Progenitor cell of endocrine pancreas (in vitro differentiated cells): ENCODE measurements around the gene PRKCZ. TPM values are rescaled to one million over a fixed set of nuclear protein-coding genes. Genes with fewer than 3 reads are reported as not detected.

Experiments used
- DNase-seq: peaks from one replicate; pipeline ENCODE4 v3.0.0; 2021; ENCODE audit warnings: low spot score; ENCODE audit not compliant: unreplicated experiment
- H3K27ac Mint-ChIP-seq: 2 replicates; pipeline ENCODE4 v1.8.0; 2021; ENCODE audit warnings: mild to moderate bottlenecking, moderate library complexity, mixed read lengths
- H3K27me3 Mint-ChIP-seq: 2 replicates; pipeline ENCODE4 v1.8.0; 2021; ENCODE audit warnings: mixed read lengths
- H3K36me3 Mint-ChIP-seq: 2 replicates; pipeline ENCODE4 v1.8.0; 2022; ENCODE audit warnings: mixed read lengths; ENCODE audit not compliant: insufficient read depth
- H3K4me1 Mint-ChIP-seq: 2 replicates; pipeline ENCODE4 v1.8.0; 2021; ENCODE audit warnings: low read depth, mixed read lengths
- H3K4me3 Mint-ChIP-seq: 2 replicates; pipeline ENCODE4 v1.8.0; 2021; ENCODE audit warnings: low read depth, mild to moderate bottlenecking, moderate library complexity, mixed read lengths
- H3K9me3 Mint-ChIP-seq: 2 replicates; pipeline ENCODE4 v1.8.0; 2021; ENCODE audit warnings: low read depth, mixed read lengths
- CTCF ChIP-seq: fragments of 200-600 bp; sonication (generic); IDR thresholded peaks from one replicate; pipeline ENCODE4 v1.5.0; 2021; ENCODE audit warnings: antibody characterized with exemption, mild to moderate bottlenecking; ENCODE audit not compliant: unreplicated experiment
- total RNA-seq: library from RNA; stranded (reverse); gene quantifications from 2 replicates; pipeline ENCODE4 v1.2.1, GENCODE V29; 2021

PRKCZ gene
- total RNA-seq, 1 donor from 2014 or later: 71.5 TPM

DNA sequence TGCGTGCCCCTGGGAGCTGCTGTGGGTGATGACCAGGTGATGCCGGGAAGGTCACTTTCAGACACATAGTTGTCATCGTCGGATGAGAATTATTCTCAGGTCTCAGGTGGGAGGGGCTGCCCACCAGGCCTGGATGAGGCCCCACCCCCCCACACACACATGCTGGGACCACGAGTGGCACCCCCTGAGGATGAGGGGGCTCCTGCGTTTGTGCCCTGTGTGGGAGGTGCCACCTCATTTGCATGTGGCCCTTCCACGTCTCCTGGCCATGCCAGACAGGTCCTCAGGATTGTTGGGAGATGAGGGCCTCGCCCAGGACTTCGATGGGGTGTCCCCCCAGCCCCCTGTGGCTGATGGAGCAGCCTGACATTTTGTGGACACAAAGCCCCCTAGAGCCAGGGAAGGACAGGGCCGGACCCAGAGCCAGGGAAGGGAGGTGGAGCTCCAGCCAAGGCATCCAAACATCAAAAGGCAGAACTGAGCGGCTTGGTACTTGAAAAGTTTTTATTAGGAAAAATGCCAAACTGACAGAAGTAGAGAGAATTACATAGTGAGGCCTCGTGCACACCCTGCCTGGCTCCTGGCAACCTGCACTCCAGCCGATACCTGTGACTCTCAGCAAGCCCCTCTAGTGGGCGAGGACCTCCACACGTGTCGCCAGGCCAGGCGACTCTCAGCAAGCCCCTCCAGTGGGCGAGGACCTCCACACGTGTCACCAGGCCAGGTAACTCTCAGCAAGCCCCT, 55.7 kb downstream of the PRKCZ start:
- no peak for TF ChIP-seq CTCF
- no peak overlapping the region for H3K27ac Mint-ChIP-seq
- no peak overlapping the region for H3K4me3 Mint-ChIP-seq
- H3K9me3 Mint-ChIP-seq: no peaks in the 10 kb centered on the region
- H3K27me3 Mint-ChIP-seq: no peaks in the 10 kb centered on the region
- peaks cover 7% of the 10 kb centered on the region for H3K4me1 Mint-ChIP-seq
- peaks cover 7% of the 10 kb centered on the region for H3K36me3 Mint-ChIP-seq
- DNase-seq: no peak

DNA sequence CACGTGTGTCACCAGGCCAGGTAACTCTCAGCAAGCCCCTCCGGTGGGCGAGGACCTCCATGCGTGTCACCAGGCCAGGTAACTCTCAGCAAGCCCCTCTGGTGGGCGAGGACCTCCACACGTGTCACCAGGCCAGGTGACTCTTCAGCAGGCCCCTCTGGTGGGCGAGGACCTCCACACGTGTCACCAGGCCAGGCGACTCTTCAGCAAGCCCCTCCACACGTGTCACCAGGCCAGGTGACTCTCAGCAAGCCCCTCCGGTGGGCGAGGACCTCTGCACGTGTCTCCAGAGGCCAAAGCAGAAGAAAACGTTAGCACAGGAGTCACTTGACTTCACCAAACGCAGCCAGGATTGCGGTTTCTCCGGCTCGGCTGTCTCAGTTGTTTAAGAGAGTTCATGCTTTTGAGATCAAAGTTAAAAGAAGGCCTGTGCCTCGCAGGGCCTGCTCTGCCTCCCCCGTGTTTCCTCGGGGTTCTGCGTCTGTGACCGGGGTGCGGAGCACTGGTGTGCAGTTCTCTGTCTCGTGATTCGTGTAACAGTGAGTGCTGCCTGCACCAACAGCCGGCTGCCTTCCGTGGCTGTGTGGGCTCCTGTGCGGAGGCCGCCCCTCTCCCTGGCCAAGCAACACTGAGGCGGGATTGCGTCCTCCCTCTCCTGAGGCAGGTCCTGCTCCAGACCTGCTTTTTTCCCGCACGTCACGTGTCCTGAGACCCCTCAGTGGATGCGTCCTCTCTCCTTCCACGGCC, 56.6 kb downstream of the PRKCZ start:
- Mint-ChIP-seq H3K4me3 (no peak overlapping the region), H3K36me3 (peaks cover 2% of the 10 kb centered on the region), H3K27ac (peak overlapping the region; percentile 73), H3K4me1 (peaks cover 7% of the 10 kb centered on the region), H3K27me3 (no peaks in the 10 kb centered on the region), H3K9me3 (no peaks in the 10 kb centered on the region)
- DNase-seq: no peak
- no peak for TF ChIP-seq CTCF

DNA sequence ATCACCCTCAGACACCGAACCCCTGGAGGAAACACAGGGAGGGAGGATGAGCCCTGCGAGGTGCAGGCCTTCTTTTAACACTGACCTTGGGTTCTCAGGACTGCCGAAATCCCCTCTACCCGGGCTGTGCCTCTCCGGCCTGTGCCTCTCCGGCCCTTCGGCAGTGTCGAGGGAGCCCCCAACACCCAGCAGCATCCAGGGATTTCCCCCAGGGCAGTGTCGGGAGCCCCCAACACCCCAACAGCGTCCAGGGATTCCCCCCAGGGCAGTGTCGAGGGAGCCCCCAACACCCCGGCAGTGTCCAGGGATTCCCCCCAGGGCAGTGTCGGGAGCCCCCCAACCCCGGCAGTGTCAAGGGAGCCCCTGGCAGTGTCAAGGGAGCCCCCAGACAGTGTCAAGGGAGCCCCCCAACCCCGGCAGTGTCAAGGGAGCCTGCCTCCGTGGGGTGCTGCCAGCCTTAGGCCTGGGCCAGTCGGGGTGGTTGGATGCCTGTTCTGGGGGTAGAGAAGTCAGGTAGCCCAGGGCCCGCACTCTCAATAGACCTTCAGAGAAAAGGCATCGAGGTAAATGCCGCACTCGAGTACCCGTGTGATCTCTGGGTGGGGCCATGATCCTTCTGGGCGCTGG, 57.5 kb downstream of the PRKCZ start:
- Mint-ChIP-seq H3K27ac (no peak overlapping the region), H3K4me3 (no peak overlapping the region), H3K9me3 (no peaks in the 10 kb centered on the region), H3K4me1 (peaks cover 7% of the 10 kb centered on the region), H3K36me3 (peaks cover 2% of the 10 kb centered on the region), H3K27me3 (no peaks in the 10 kb centered on the region)
- no peak for DNase-seq
- no peak for TF ChIP-seq CTCF

- Mint-ChIP-seq H3K4me3 (no peak overlapping the region), H3K9me3 (no peaks in the 10 kb centered on the region), H3K4me1 (peaks cover 3% of the 10 kb centered on the region), H3K36me3 (peaks cover 2% of the 10 kb centered on the region), H3K27ac (no peak overlapping the region), H3K27me3 (no peaks in the 10 kb centered on the region)
- no peak for DNase-seq
- TF ChIP-seq CTCF: peak; percentile 54
Measured at GRCh38 chr1:2108213-2108876, 58.1 kb downstream of the PRKCZ start.
